Left ventricle myocardium superior (tissue), 1 donor: Measurements from ENCODE around the gene UNC5B. TPM values are rescaled to one million over a fixed set of nuclear protein-coding genes. Genes with fewer than 3 reads are reported as not detected.

ENCODE experiments used
- ATAC-seq: fragments of 200-7000 bp; cut with Tn5 transposase; one replicate; pipeline ENCODE4 v1.9.1; 2020; ENCODE audit warnings: mild to moderate bottlenecking, moderate library complexity
- DNase-seq: peaks from one replicate; pipeline ENCODE4 v3.0.0-alpha.2; 2020
- intact Hi-C: fragments of 100-400 bp; cut with micrococcal nuclease; formaldehyde crosslinking; loops from one replicate; pipeline ENCODE4 v1.11.0; 2022
- total RNA-seq: library from RNA; stranded (reverse); fragmentation: NEBNext Ultra II Directional; extraction: Animal tissue kit (Norgen Biotek cat#: 25700); gene quantifications from one replicate; pipeline ENCODE4 v1.2.1, GENCODE V29; 2021
- donor health status: DM: no; HTN: yes; CAD: no; lungs with severe emphysema.

UNC5B gene
- total RNA-seq, 1 donor from 2014 or later: 12.8 TPM

DNA sequence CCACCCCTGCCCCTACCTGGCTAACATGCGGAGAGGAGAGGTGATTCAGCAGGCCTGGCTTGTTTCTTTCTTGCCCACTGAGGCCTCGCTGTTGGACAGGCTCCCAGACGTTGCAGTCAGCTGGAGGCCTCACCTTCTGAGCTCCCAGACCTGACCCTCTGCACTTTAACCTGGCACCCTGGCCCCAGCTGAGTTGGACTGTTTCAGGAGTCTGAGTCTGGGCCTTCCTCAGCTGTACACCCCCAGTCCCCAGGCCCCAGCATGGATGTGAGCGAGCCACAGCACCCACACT, 35.0 kb downstream of the UNC5B start:
- ATAC-seq (no peak), DNase-seq (no peak)
- intact Hi-C loops: no loop called here

DNA sequence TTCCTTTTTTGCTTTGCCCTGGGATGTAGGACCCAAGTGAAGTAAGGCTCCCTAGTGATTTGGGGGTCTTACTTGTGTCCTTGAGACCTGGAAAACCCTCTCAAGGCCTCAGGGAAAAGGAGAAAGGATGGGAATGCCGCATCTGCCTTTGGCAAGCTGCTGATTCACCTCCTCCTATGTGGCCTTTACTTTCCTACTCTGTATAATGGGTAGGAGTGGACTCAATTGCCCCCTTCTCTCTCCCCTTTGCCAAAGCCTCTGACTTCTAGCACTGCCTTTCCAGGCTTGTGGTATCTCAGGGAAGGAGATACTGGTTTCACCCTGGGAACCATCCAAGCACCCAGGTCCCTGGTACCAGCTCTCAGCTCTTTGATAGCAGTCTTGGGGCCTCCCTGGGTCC, 35.4 kb downstream of the UNC5B start:
- intact Hi-C loops: no loop called here
- DNase-seq (no peak), ATAC-seq (no peak)

DNA sequence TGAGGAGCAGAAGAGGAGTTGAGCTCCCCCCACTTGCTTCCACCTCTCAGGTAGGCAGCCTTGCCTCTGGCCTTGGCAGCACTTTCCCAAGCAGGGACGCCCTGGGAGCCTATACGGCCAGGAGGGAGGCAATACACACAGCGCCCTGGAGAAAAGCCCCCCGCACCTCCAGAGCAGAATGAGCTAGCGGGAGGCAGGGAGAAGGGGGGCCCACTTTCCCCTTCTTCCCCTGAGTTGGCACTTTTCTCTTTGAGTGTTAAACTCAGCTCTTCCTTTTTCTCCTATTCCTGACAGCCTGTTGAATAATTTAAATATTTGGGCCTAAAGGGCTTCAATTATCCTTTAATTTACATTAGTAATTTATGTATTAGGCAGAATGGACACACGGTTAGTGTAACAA, 35.8 kb downstream of the UNC5B start:
- intact Hi-C loops: no loop called here
- DNase-seq (no peak), ATAC-seq (no peak)

DNA sequence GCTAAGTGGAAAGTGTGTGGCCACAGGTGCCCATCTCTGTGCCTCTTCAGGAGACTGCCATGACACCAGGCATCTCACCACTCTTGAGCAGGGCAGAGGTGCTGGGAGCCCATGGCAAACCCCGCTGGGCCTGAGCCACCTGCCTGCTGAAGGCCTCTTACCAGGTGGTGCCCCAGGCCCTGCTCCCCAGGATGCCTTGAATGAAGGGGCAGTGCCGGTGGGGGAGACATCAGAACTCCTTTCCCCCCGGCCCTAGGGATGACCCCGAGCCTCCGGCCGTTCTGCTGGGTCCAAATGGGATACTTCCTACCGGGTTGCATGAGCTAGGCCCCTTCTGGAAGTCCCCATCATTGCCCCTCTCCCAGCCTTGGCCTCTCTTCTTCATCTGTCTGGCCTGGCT, 37.6 kb downstream of the UNC5B start:
- intact Hi-C loops: no loop called here
- DNase-seq: no peak
- no peak for ATAC-seq

DNA sequence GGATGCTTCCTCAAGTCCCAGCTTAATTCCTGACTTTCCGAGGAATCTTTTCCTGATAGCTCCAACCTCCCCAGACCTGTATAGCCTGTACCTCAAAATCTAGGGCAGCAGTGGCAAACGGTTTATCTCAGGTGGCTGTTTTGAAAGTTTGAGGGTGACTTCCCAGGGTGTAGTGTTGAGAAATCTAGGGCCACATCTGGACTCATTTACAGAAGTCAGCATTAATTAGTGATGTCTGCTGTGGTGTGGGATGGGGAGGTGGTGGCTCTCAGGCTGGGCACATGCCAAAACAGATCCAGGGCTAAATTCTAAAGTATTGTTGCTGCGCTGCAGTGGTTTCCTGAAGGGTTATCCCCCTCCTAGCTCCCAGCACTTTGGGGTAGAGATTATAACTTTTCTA, 38.0 kb downstream of the UNC5B start:
- no peak for ATAC-seq
- intact Hi-C loops: no loop called here
- DNase-seq: no peak

DNA sequence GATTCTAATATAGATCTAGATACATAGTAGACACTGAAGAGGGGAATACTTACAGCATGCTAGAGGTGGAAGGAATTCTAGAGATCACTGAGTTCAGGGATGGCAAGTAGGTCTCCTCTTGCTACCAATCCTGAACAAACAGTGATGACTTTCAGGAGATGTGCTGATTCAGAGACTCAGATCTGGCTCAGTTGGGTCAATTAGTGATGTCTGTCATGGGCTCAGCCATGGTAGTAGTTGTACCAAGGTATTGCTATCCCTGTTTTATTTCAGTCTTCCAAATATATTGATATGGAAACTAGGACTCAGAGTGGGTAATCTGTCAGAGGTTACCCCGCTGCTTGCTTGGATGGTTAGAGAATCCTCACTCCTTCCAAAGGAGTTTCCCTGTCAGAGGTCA, 38.5 kb downstream of the UNC5B start:
- ATAC-seq (no peak), DNase-seq (no peak)
- intact Hi-C loops: no loop called here

DNA sequence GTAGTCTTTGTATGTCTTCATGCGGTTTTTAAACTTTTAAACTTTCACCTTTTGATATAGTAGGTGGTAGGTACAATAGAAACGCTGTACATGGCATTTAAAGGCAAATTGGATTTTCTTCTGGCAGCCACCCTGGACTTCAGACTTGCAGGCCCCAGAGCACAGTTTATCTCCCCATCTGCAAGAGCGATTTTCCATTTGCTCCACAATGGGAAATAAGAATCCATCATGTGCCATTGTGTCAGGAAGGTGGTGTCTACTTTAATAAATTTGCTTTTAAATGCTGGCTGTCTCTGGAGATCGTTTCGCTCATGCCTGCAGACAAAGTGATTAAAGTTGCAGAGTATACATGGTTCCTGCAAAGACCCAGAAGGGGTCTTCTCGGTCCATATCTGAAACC, 38.9 kb downstream of the UNC5B start:
- ATAC-seq (no peak), DNase-seq (no peak)
- intact Hi-C loops: no loop called here

DNA sequence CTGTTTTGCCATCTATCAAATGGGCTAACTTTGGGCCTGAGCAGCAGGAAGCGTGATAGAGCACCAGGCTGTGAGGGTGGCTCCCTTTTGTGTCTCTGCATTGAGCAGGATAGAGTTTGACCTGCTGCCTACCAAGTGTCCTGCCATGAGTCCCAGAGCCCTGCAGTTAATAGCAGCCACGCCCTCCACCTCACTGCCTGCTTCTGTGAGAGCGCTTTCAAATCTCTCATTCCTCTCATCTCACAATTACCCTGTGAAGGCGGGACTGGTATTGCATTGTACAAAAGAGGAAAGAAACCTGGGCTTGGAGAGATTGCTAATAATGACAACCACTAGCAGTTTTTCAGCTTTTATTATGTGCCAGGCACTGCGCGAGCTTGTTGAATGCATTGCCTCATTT, 39.9 kb downstream of the UNC5B start:
- ATAC-seq: no peak
- intact Hi-C loops: no loop called here
- DNase-seq: no peak

DNA sequence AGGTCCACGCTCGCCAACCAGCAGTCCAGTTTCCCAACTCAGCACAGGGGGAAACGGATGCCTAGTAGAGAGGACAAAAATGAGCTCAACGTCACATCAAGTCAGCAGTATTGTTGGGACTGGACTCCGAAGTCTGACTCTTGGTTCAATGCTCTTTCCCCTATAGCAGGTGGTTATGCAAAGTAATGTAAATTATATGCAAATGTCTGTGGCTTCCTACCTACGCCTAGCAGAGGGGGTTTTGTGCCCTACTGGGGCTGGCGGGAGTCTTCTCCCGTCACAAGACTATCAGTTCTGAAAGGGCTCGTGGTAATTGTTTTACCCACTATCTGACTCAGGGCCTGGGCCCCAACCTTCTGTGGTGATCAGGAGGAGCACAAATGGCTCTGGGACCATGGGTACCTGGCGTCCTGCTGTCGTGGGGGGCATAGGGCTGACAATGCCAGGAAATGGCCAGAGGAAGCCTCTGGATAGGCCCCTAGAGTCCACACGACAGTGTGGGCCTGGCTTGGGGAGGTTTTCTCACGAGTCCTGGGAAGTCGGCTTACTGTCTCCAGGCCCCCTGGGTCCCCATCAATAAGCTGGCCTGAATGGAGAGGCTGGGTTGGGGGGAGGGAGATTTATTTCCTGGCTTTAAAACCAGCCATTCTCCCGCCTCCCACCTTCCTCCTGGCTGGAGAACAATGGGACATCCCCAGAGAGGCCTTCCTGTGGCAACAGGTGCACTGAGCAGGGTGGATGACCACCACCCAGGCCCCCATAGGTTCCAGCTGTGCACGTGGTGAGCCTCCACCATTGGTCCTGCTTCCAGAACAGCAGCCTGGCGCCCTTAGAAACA, 41.8 kb downstream of the UNC5B start:
- intact Hi-C loops: no loop called here
- no peak for ATAC-seq
- DNase-seq: peak; percentile 37

DNA sequence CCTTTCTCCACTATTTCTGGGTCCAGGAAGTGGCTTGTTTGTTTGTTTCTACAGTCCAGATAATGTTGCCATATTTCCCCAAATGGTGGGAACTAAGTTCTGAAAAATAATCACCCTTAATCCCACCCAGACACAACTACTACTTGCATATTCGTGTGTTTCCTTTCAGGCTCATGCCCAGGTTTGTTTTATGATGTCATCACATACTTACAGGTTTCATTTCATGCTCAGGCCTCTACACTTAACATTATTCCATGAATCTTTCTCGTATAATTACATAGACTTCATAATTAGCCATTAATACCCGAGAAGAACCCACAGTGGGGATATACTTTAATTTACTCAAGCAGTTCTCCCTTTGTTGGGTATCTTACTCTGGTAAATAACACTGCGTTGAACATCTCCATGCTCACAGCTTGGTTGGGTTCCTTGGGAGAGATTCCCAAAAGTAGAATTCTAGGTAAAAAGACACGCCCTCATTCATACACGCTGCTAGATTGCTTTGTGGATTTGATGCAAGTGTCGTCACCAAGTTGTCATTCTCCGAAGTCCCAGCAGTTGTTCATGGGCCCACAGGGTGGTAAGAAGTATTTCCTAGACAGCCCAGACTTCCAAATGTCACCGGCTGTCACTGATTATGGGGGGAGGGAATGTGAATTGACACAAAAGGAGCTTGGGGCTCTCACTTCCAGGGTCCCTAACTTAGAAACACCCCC, 42.6 kb downstream of the UNC5B start:
- intact Hi-C loops: no loop called here
- DNase-seq (no peak), ATAC-seq (no peak)

DNA sequence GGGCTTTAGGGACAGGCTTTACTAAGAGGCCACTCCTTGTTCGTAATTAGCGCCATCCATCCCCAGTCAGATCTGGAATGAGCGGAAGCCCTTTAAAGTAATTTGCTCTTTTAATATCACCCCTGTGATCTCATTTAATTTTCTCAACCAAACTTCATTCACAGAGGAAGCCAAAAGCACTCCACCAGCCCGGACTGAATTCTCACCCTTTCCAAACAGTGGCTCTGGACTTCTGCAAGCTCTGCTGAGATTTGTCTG, 43.1 kb downstream of the UNC5B start:
- no peak for ATAC-seq
- no peak for DNase-seq
- intact Hi-C loops: no loop called here

DNA sequence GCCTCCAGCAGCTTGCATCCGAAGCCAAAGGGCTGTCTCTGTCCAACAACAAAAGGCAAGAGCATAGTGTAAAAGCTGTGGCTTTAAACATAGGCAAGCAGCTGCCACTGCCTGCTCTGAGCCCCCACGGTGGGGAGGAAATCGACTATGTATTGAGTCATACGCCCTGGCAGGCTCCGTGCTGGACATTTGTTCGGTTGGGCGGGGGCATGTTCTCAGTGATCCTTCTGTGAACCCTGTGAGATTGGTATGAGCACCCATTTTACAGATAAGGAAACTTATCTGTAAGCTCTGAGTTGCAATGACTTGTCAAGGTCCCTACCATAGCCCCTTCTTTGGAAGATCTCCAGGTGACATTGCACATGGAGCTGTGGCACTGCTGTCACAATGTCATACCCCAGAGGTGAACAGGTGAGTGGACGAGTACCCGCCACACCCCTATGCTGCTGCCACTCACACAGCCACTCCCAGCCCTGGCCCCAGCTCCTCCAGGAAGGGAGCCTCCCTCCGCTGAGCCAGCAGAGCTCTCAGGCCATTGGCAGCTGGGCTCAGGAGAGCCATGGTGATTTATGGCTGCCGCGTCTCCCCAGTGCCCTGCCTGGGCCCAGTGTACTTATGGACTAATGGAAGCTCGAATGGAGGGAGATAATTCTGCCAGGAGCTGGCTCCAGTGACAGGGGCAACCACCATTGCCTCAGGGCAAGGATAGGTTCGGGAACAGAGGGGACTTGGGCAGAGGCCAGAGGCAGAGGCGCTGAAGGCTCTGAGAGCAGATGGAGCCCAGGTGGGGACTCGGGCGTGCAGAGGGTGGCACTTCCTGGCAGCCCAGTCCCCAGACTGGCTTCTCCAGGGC, 43.7 kb downstream of the UNC5B start:
- intact Hi-C loops: no loop called here
- DNase-seq: peak; percentile 76

DNA sequence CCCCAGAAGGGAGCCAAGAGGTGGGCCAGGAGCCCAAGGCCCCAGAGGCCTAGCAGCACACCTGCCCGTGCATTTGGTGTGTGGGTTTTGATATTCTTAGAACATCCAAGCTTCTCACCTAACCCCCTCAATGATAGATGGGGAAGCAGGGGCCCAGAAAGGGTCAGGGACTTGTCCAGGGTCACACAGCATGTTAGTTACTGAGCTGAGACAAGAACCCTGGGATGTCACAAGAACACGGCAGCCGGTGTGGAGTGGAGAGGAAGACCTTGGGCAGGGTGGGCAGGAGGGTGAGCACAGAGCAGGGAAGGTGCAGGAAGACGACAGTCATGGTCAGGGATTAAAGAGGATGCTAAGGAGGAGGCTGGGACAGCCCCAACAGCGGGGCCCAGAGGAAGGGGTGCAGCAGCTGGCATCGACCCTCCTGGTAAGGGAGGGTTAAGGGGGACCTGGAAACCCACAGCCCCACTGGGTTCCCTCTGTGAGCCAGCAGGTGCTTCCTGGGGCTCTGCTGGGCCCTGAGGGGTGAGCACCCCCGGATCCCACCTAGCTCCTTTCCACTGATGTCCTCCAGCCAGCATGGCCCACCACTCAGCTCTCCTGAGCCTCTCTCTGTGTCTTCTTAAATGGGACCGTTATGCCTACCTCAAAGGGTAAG, 44.4 kb downstream of the UNC5B start:
- intact Hi-C loops: no loop called here
- ATAC-seq (no peak), DNase-seq (no peak)

More for the DNA sequence above, 43.7 kb downstream of the UNC5B start:
- ATAC-seq: peak; percentile 71

DNA sequence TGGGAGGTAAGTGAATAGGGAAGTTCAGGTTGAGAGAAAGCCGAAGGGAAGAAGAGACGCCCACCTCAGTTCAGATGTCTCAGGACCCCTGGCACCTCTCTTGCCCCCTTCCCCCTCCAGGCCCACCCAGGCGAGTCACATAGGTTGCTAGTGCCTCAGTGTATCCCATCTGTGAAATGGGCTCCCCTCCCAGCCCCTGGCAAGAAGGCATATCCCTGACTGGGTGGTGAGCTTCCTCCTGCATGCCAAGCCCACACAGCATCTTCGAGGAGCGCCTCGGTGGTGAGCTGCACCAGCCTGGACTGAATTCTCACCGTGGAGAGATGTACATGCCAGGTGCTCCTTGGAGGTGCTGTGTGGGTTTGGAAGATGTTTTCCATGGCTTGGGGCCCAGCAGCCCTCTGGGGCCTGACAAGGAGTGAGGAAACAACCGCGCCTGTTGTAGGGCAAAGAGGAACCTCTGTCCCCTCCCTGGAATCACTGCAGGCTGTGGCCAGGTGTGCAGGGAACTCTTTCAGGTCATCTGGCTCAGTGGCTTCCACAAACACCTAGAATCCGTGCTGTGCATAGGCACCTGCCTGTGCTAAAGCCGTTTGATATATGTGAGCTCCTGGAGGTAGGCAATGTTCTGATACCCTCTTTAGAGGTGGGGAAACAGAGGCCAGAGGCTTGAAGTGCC, 45.1 kb downstream of the UNC5B start:
- no peak for DNase-seq
- no peak for ATAC-seq
- intact Hi-C loops: no loop called here

DNA sequence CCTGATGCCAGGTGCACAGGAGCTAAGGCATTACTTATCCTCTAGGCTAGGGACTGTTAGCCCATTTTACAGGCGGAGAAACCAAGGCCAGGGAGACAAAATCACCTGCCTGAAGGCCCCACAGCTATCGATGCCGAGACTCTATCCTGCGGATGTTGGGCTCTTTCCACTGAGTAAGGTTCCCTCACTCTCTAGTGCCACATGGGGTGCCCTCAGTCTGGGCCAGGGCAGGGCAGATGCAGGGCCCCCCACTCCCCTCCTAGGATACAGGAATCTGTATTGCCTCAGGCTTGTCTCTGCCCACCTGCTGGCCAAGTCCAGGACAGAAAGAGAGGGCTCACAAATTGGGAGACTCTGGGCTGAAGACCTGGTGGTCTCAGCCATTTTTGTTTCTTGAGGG, 45.7 kb downstream of the UNC5B start:
- ATAC-seq (no peak), DNase-seq (no peak)
- intact Hi-C loops: no loop called here

DNA sequence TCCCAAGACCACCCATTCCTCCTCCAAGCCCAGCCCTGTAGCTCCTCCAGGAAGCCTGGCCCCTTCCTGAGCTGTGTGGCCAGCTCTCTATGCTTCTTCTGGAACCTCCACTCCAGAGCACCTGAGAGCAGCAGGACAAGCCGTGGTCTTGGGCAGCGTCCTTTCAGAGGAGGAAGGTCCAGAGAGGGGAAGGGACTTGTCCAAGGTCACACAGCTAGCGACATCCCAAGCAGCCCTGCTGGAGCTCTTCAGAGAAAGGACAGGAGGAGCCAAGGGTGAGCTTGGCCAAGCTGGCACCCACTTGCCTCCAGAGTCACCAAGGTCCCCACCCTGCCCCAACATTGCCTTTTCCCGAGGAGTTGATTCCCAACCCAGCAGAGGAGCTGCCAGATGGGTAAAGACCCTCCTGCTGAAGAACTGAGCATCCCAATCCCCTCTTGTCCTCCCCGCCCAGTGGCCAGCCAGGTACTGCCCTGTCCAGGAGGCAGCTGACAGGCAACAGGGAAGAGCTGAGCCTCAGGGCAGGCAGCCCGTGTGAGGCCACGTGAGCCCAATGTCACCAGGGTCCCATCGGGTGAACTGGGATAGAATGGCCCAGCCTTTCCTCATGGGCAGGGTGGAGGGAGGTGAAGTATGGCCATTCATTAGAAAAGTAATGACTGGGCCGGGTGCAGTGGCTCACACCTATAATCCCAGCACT, 46.2 kb downstream of the UNC5B start:
- intact Hi-C loops: no loop called here
- DNase-seq (no peak), ATAC-seq (no peak)

DNA sequence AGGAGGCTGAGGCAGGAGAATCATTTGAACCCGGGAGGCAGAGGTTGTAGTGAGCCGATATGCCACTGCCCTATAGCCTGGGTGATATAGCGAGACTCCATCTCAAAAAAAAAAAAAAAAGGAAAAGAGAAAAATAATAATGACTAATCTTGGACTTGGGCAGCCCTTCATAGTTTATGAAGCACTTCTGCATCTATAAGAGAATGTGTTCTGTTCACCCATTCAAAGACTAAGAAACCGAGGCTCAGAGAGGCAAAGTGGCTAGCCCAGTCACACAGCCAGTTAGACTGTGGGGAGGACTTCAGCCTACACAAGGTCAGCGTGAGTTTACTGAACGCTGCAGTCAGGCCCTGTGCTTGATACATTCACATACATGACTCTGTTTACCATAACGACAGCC, 46.9 kb downstream of the UNC5B start:
- ATAC-seq: no peak
- DNase-seq: no peak
- intact Hi-C loops: no loop called here

DNA sequence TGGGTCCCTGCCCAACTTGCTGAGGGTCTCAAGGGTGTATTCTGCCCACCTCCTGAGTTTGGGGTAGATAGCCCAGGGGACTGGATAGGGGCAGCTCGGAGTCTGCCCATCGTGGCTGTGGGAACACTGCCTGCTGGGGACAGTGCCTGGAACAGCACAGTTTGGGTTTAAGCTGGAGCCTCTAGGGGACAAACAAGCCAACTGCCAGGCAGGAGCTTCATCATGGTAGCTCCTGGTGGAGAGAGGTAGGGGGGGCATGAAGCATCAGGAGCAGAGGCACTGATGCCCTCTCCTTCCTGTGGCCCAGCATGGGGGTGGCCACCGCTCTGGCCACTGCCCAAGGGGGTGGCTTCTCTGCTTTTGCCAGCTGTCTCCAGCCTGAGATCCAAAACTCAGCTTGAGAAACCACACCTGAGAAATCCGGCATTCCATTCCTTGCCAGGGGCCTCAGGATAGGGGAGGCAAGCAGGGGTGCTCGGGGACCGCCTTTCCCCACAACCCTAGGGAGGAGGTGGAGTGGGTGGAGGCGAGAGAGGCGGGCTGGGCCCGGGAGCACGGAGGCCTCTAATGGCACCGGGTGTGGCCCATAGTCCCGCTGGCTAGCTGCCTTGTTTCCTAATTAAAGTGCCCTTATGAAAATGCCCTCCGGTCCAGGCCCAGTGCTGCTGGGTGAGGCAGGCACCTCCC, 47.6 kb downstream of the UNC5B start:
- intact Hi-C loops: no loop called here

More for the DNA sequence above, 47.6 kb downstream of the UNC5B start:
- DNase-seq (peak; percentile 63), ATAC-seq (peak; percentile 30)
